Tibial nerve (tissue), 3 donors: ENCODE results near the gene COASY.

Source experiments
- POLR2A ChIP-seq, 2 donors: fragments of 450-650 bp; IDR thresholded peaks; one replicate each; pipeline ENCODE4 v1.6.1; 2017; ENCODE audit warnings: antibody characterized with exemption in 2 of 2, mild to moderate bottlenecking in 2 of 2, moderate library complexity in 2 of 2
- TF ChIP-seq, protein P1 (sequence below), 5 experiments: fragments of 200-600 bp in 3 of 5; fragments of 450-650 bp in 2 of 5; sonication (generic) in 3 of 5; IDR thresholded peaks; one replicate each; pipeline ENCODE4 v1.5.1; 2016 to 2019; ENCODE audit warnings: antibody characterized with exemption in 5 of 5, mild to moderate bottlenecking in 3 of 5, moderate library complexity in 2 of 5

DNA sequence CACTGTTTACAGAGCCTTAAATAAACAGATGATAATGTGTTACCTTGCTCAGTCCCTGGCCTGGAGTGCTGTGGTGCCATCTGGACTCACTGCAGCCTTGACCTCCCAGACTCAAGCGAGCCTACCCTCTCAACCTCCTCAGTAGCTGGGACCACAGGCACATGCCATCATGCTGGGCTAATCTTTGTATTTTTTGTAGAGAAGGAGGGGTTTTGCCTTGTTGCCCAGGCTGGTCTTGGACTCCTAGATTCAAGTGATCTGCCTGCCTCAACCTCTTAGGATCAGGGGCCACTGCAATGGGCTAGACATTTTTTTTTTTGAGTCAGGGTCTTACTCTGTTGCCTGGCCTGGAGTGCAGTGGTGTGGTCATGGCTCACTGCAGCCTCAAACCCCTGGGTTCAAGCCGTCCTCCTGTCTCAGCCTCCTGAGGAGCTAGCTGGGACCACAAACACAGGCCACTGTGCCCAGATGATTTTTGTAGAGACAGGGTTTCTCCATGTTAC, 30.9 kb upstream of the COASY start:
- TF ChIP-seq, protein P1, sequence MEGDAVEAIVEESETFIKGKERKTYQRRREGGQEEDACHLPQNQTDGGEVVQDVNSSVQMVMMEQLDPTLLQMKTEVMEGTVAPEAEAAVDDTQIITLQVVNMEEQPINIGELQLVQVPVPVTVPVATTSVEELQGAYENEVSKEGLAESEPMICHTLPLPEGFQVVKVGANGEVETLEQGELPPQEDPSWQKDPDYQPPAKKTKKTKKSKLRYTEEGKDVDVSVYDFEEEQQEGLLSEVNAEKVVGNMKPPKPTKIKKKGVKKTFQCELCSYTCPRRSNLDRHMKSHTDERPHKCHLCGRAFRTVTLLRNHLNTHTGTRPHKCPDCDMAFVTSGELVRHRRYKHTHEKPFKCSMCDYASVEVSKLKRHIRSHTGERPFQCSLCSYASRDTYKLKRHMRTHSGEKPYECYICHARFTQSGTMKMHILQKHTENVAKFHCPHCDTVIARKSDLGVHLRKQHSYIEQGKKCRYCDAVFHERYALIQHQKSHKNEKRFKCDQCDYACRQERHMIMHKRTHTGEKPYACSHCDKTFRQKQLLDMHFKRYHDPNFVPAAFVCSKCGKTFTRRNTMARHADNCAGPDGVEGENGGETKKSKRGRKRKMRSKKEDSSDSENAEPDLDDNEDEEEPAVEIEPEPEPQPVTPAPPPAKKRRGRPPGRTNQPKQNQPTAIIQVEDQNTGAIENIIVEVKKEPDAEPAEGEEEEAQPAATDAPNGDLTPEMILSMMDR (IDR thresholded peaks at IDR 0.05) = no peak
- no peak for TF ChIP-seq POLR2A (IDR thresholded peaks at IDR 0.05)
